GM21526 (cell line): ENCODE data around the gene NCF2.
"Not testable (repeated sequence)": the region's sequence is repeated elsewhere in the genome, so short reads cannot be mapped to it uniquely, and the experiment has no call there.

Experiments used
- ATAC-seq: cut with Tn5 transposase; IDR thresholded peaks from one replicate; pipeline ENCODE4 v1.9.1; 2021; ENCODE audit warnings: moderate library complexity; ENCODE audit not compliant: unreplicated experiment, low FRiP score

The NCF2 gene

GRCh38 chr1:183590244-183591191, at the start of gene NCF2:
TSS of gene NCF2 (minus strand) at chr1:183590459. CDS start at chr1:183590329, 130 bp downstream.
- peak; percentile 83 for ATAC-seq

GRCh38 chr1:183638649-183639387, 48.6 kb upstream of the NCF2 start:
- ATAC-seq = no peak

- ATAC-seq = no peak
Observed at GRCh38 chr1:183636783-183637182, 46.5 kb upstream of the NCF2 start.

- no peak for ATAC-seq
Observed at GRCh38 chr1:183636334-183636682, 46.0 kb upstream of the NCF2 start.

- ATAC-seq = peak; percentile 87
Observed at GRCh38 chr1:183635606-183636333, 45.5 kb upstream of the NCF2 start, which contains the start of gene ARPC5. TSS of gene ARPC5 (minus strand) at chr1:183635783. CDS start at chr1:183635659, 124 bp downstream.

- no peak for ATAC-seq
Observed at GRCh38 chr1:183635099-183635605, 44.9 kb upstream of the NCF2 start.

- ATAC-seq = no peak
Observed at GRCh38 chr1:183634429-183635065, 44.3 kb upstream of the NCF2 start.

GRCh38 chr1:183633676-183634343, 43.6 kb upstream of the NCF2 start:
- peak; percentile 42 for ATAC-seq

GRCh38 chr1:183632964-183633363, 42.7 kb upstream of the NCF2 start:
- ATAC-seq = no peak

- no peak for ATAC-seq
Observed at GRCh38 chr1:183632114-183632513, 41.9 kb upstream of the NCF2 start.

GRCh38 chr1:183630748-183631147, 40.5 kb upstream of the NCF2 start:
- ATAC-seq = no peak

- ATAC-seq = no peak
Observed at GRCh38 chr1:183628537-183628936, 38.3 kb upstream of the NCF2 start.

- not testable (repeated sequence) for ATAC-seq
Observed at GRCh38 chr1:183626236-183626635, 36.0 kb upstream of the NCF2 start.

GRCh38 chr1:183622884-183623785, 32.9 kb upstream of the NCF2 start:
- ATAC-seq = peak; percentile 63

GRCh38 chr1:183622013-183622412, 31.8 kb upstream of the NCF2 start:
- ATAC-seq = no peak

- no peak for ATAC-seq
Observed at GRCh38 chr1:183620311-183620710, 30.1 kb upstream of the NCF2 start.

- ATAC-seq = no peak
Observed at GRCh38 chr1:183619781-183620180, 29.5 kb upstream of the NCF2 start.

GRCh38 chr1:183618202-183618601, 27.9 kb upstream of the NCF2 start:
- ATAC-seq = not testable (repeated sequence)

GRCh38 chr1:183612975-183613374, 22.7 kb upstream of the NCF2 start:
- ATAC-seq = not testable (repeated sequence)
